Vagina (tissue), 2 donors: Measurements from ENCODE around the gene POLL. TPM values are rescaled to one million over a fixed set of nuclear protein-coding genes. Genes with fewer than 3 reads are reported as not detected.
"Not testable (repeated sequence)": the region's sequence is repeated elsewhere in the genome, so short reads cannot be mapped to it uniquely, and the experiment has no call there.

Experiments
- DNase-seq, 2 donors: peaks; one replicate each; pipeline ENCODE4 v3.0.0-alpha.2; 2017; ENCODE audit errors: extremely low spot score in 2 of 2
- H3K27ac ChIP-seq: fragments of 200-600 bp; sonication (generic); one replicate; pipeline ENCODE4 v1.5.1; 2019
- H3K27me3 ChIP-seq: fragments of 200-600 bp; sonication (generic); one replicate; pipeline ENCODE4 v1.5.1; 2019
- H3K36me3 ChIP-seq, 2 donors: fragments of 200-600 bp; sonication (generic); one replicate each; pipeline ENCODE4 v1.5.1; 2017 to 2019
- H3K4me1 ChIP-seq: fragments of 200-600 bp; sonication (generic); one replicate; pipeline ENCODE4 v1.5.1; 2019
- H3K4me3 ChIP-seq, 2 donors: fragments of 200-600 bp; sonication (generic); 1 replicate in 1 of 2; 2 replicates in 1 of 2; pipeline ENCODE4 v1.5.1; 2016 to 2019
- H3K9me3 ChIP-seq: fragments of 200-600 bp; sonication (generic); one replicate; pipeline ENCODE4 v1.5.1; 2019
- CTCF ChIP-seq, 3 experiments: fragments of 450-650 bp in 2 of 3; fragments of 200-600 bp in 1 of 3; sonication (generic) in 1 of 3; IDR thresholded peaks; one replicate each; pipeline ENCODE4 v1.5.1; 2017 to 2019; ENCODE audit warnings: antibody characterized with exemption in 3 of 3, mild to moderate bottlenecking in 2 of 3, moderate library complexity in 2 of 3
- POLR2A ChIP-seq, 2 donors: fragments of 450-650 bp; IDR thresholded peaks; one replicate each; pipeline ENCODE4 v1.6.1; 2017; ENCODE audit warnings: antibody characterized with exemption in 2 of 2, mild to moderate bottlenecking in 2 of 2, moderate library complexity in 2 of 2
- POLR2AphosphoS5 ChIP-seq, 2 donors: sonication (generic); formaldehyde crosslinking; IDR thresholded peaks; one replicate each; pipeline ENCODE4 v1.9.0; 2017; ENCODE audit warnings: antibody characterized with exemption in 2 of 2, mild to moderate bottlenecking in 2 of 2, low read depth in 1 of 2; ENCODE audit not compliant: insufficient read depth in 1 of 2
- intact Hi-C: fragments of 100-400 bp; cut with DNase I; formaldehyde crosslinking; loops from one replicate; pipeline ENCODE4 v1.15.1; 2023
- total RNA-seq: library from RNA; depleted of rRNA; stranded (reverse); fragments of >200 nt; gene quantifications from one replicate; pipeline ENCODE4 v1.2.3, GENCODE V29; 2016

POLL gene
- total RNA-seq, 1 donor from 2014 or later: 21.1 TPM

- Histone ChIP-seq H3K27ac (no peak overlapping the region), H3K9me3 (no peaks in the 10 kb centered on the region), H3K27me3 (no peaks in the 10 kb centered on the region), H3K4me1 (no peaks in the 10 kb centered on the region), H3K4me3 (no peak overlapping the region), H3K36me3 (peaks cover 0 to 4% of the 10 kb centered on the region in 2 donors)
- intact Hi-C loops: loop anchor here (10.0 kb wide), 1 partner anchor 173 kb away; the partner anchor contains the start of gene FGF8
- TF ChIP-seq CTCF (IDR thresholded peaks at IDR 0.05) (no peak), POLR2AphosphoS5 (IDR thresholded peaks at IDR 0.05; ENCODE audit: insufficient read depth in 1 of 2, low read depth in 1 of 2) (no peak)
- DNase-seq: no peak
Measured at GRCh38 chr10:101601541-101601940, 13.5 kb upstream of the POLL start.

- Histone ChIP-seq H3K4me1 (no peaks in the 10 kb centered on the region), H3K4me3 (no peak overlapping the region), H3K27me3 (no peaks in the 10 kb centered on the region), H3K9me3 (no peaks in the 10 kb centered on the region), H3K36me3 (no peaks in the 10 kb centered on the region), H3K27ac (no peak overlapping the region)
- no peak for TF ChIP-seq POLR2AphosphoS5 (IDR thresholded peaks at IDR 0.05; ENCODE audit: insufficient read depth in 1 of 2, low read depth in 1 of 2)
- no peak for TF ChIP-seq CTCF (IDR thresholded peaks at IDR 0.05)
- no peak for TF ChIP-seq POLR2A (IDR thresholded peaks at IDR 0.05)
- DNase-seq: no peak
- intact Hi-C loops: no loop called here
Measured at GRCh38 chr10:101597091-101597900, 9.2 kb upstream of the POLL start.

- TF ChIP-seq POLR2A (IDR thresholded peaks at IDR 0.05) (no peak), CTCF (IDR thresholded peaks at IDR 0.05) (no peak), POLR2AphosphoS5 (IDR thresholded peaks at IDR 0.05; ENCODE audit: insufficient read depth in 1 of 2, low read depth in 1 of 2) (no peak)
- Histone ChIP-seq H3K36me3 (no peaks in the 10 kb centered on the region), H3K9me3 (no peaks in the 10 kb centered on the region), H3K4me3 (no peak overlapping the region), H3K4me1 (no peaks in the 10 kb centered on the region), H3K27ac (no peak overlapping the region), H3K27me3 (no peaks in the 10 kb centered on the region)
- intact Hi-C loops: no loop called here
- no peak for DNase-seq
Measured at GRCh38 chr10:101595591-101596433, 7.8 kb upstream of the POLL start.

GRCh38 chr10:101593331-101593730 is 5.3 kb upstream of the POLL start:
- intact Hi-C loops, H3K4me1 ChIP-seq, H3K36me3 ChIP-seq, H3K27me3 ChIP-seq, H3K9me3 ChIP-seq, H3K4me3 ChIP-seq, H3K27ac ChIP-seq, DNase-seq: not testable (repeated sequence)

- no peaks in the 10 kb centered on the region for H3K27me3 ChIP-seq
- intact Hi-C loops: no loop called here
- no peaks in the 10 kb centered on the region for H3K9me3 ChIP-seq
- peaks cover 0 to 9% of the 10 kb centered on the region in 2 donors for H3K36me3 ChIP-seq
- TF ChIP-seq POLR2A (IDR thresholded peaks at IDR 0.05): no peak
- no peak for TF ChIP-seq POLR2AphosphoS5 (IDR thresholded peaks at IDR 0.05; ENCODE audit: insufficient read depth in 1 of 2, low read depth in 1 of 2)
- no peak overlapping the region for H3K27ac ChIP-seq
- DNase-seq: no peak
- H3K4me1 ChIP-seq: peaks cover 24% of the 10 kb centered on the region
- H3K4me3 ChIP-seq: peak overlapping the region; percentile 83
Measured at GRCh38 chr10:101588879-101589278, 822 bp upstream of the POLL start.
